Pericardium fibroblast (primary cell): ENCODE data around the gene TMEM9. TPM values are rescaled to one million over a fixed set of nuclear protein-coding genes. Genes with fewer than 3 reads are reported as not detected.

Experiments
- total RNA-seq: library from RNA; depleted of rRNA; stranded (reverse); fragments of >200 nt; gene quantifications from 2 replicates; pipeline ENCODE4 v1.2.3, GENCODE V29; 2015

Gene TMEM9
- 80.6 and 104 TPM in 2 replicates for total RNA-seq

DNA sequence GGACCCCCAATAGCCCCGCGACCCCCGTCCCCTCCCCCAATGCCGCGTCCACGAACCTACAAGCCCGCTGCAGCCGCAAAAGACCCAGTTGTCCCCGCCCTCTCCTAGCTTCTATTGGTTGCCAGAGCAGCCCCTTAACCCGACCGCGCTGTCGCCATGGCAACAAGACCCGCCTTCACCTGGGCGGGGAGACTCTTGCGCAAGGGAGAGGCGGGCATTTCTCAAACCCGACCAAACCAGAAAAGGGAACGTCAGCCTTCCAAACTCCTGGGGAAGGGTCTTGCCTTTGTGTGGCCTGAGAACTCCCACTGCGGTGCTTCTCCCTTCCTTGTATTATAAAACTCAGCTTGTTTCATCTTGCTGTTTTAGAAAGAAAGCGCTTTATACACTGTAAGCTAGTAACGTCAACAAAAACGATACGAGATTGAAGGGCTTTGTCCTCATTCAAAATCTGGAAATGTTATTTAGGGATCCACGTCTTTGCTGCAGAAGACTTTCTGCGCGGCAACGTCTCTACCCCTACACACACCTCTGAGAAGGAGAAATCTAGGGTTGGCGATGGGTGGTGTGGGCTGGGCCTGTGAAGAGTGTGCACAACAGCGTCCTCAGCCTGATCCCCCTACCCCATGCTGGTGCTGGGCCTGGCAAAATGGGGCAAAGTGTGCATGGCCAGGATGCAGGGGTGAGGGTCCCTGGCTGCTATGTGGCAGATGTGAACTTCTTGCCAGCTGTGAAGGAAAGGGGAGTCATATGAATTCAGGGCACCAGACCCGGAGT lies at the start of gene TMEM9:
Gene TMEM9, minus strand, starts transcription at position 86 of the 777 bp plus-strand sequence. CDS start 551 bp downstream, outside the sequence.

DNA sequence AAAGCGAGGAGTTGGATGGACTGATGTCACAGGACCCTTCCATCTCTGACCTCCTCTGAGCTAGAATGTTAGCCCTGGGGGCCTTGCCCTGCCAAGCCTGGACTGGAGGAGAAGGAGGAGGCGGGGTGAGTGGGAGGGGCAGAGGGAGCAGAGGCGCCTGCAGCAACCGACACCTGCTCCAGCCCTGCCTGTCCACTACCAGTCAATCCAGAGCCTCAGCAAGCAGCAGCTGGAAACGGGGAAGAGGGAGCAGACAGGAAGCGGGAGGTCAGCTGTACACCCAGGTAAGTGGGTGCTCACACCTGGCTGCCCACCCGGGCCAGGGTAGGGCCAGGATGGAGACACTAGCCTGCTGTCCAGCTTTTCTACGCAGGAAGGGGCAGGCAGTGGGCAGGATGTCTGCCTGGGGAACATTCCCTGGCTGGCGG lies 36.4 kb upstream of the TMEM9 start, which contains the start of gene IGFN1:
Gene IGFN1, plus strand, starts transcription at position 201 of the 428 bp plus-strand sequence. CDS start 2,470 bp downstream, outside the sequence.

DNA sequence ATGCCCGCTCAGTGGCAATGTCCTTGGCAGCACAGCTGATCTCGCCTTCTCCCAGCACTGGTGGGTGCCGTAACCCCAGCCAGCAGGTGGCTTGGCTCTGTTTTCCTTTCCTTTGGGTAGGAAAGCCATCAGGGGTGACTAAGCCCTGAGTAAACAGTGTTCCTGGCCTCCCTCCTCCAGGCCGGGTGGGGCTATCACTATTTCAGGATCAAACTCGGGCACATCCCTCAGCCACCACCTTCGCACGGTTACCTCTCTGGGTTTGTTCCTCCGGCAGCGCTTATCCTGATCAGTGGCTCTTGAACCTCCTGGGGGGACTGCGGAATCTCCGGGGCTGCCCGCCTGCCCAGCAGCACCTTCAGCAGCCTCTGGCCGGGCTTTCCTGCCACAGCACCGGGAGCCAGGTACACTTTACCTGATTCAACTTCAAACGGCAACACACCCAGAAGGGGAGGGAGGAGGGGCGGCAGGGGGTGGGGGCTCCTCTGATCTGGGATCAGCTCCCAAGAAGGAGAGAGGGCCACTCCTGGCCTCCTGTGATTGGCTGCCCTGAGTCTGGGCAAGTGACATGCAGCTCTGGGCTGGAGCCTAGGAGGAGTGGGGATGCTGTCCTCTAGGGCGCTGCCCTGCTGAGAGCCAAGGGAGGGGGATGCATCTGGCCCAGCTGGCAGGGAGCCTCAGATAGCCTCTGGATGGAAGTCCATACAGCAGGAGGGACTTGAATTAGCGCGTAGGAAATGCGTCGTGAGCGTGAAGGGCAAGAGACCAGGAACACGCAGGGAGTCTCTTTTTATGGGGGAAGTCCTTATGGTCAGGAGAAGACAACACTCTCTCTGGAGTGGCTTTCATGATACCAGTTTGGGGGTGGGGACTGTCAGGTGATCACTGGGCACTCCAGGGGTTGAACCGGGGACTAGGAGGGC lies 27.2 kb downstream of the TMEM9 start, which contains the start of gene ASCL5:
Gene ASCL5, minus strand, starts transcription at position 353 of the 923 bp plus-strand sequence. CDS start 11,812 bp downstream, outside the sequence.

DNA sequence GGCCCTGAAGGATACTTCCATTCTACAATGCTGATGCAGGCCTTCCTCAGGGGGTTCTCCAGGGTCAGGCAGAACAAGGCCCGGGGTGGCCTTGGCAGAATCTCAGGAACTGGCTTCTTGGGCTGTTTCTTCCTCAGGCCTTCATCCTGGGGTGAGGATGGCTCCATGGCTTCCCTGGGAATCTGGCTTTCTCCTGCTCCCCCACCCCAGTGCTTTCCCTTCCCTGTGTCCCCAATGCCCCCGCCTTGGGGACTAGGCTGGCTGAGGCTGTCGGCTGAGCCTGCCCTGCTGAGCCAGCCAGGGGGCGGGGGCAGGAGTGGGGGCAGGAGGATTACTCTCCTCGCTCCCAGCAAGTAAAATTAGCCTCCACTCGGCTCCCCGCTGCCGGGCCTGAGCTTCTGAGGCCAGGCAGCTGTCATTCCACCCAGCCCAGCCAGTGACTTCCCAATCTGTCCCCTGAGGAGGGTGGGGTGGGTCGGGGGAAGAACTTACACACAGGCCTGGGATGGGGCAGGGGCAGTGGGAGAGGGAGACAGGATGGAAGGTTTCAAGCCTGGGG lies 42.0 kb downstream of the TMEM9 start, which contains the start of gene CACNA1S:
Gene CACNA1S, minus strand, starts transcription at position 254 of the 559 bp plus-strand sequence. Its CDS starts 87 bp downstream, at position 167.

Other genes starting within 250 kb of the TMEM9 start
- gene KIF21B, start 130.8 kb downstream of the TMEM9 start, total RNA-seq: 0.09 and 0.12 TPM in 2 replicates
- gene CACNA1S, start 42.0 kb downstream of the TMEM9 start, total RNA-seq: 0.94 TPM in 1 of 2 replicates, not detected in the other
- not detected in 2 replicates for gene ASCL5, start 27.3 kb downstream of the TMEM9 start, total RNA-seq
- not detected in 2 replicates for gene IGFN1, start 36.4 kb upstream of the TMEM9 start, total RNA-seq
- gene PKP1, start 129.0 kb upstream of the TMEM9 start, total RNA-seq: not detected in 2 replicates
- gene TNNT2, start 223.2 kb upstream of the TMEM9 start, total RNA-seq: 16.0 and 21.7 TPM in 2 replicates
- gene LAD1, start 244.8 kb upstream of the TMEM9 start, total RNA-seq: 8.6 TPM in 1 of 2 replicates, not detected in the other